Activated gamma-delta T cell (primary cell): ENCODE data around the gene ZXDB.
"Not testable (repeated sequence)": the region's sequence is repeated elsewhere in the genome, so short reads cannot be mapped to it uniquely, and the experiment has no call there.

Source experiments
- DNase-seq: peaks from one replicate; lab custom pipeline; 2025; lab: John Stamatoyannopoulos, UW
- total RNA-seq, 2 donors: gene quantifications; one replicate each; lab custom pipeline; 2026; lab: John Stamatoyannopoulos, UW

The ZXDB gene
- total RNA-seq: 19.0 to 22.4 reads per million in 2 donors

DNA sequence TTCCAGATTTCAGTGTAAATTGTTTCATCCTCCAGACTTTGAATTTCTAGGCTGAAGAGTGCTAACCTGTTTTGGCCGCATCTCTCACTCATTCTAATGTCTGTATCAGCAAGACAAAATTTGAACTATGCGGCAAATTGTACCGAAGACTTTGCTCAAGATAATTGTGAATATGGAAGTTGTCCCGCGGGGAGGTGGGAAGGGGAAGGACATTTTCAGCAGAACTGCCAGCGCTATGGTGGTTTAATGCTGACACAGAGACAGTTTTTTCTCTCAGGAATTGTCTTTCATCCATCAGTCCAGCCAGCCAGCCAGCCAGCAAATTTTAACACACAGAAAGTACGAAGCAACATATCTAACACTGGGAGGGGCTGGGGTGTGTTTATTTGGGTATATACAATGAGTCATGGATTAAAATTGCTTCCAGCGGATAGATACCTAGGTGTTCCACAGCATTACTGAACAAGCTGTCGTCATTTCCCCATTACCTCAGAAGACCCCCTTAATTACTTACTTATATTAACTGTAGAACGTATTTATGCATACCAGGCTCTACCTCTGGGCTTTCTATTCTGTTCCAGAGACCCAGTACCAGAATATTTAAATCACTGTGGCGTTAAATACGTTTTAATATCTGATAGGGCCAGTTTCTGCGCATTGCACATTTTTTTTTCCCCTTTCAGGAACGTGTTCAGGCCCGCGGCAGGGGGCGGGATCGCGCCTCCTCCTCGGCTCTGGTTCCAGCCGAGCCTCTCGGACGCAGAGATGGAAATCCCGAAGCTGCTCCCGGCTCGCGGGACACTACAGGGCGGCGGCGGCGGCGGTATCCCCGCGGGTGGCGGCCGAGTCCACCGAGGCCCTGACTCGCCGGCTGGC lies at the start of gene ZXDB:
ZXDB (plus strand) TSS at position 728 of the 876 bp plus-strand sequence; CDS start at position 766, 38 bp downstream.
- not testable (repeated sequence) for DNase-seq

DNA sequence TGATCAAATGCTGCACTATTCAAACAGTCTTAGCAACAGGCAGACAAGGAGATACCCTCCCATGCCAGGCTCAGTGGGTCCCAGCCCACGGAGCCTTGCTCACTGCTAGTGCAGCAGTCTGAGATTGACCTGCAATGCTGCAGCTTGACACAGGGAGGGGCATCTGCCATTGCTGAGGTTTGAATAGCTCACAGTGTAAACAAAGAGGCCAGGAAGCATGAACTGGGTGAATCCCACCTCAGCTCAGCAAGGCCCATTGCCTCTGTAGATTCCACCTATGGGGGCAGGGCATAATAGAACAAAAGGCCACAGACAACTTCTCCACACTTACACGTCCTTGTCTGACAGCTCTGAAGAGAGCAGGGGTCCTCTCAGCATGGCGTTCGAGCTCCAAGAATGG lies 26.6 kb upstream of the ZXDB start:
- DNase-seq: no peak

DNA sequence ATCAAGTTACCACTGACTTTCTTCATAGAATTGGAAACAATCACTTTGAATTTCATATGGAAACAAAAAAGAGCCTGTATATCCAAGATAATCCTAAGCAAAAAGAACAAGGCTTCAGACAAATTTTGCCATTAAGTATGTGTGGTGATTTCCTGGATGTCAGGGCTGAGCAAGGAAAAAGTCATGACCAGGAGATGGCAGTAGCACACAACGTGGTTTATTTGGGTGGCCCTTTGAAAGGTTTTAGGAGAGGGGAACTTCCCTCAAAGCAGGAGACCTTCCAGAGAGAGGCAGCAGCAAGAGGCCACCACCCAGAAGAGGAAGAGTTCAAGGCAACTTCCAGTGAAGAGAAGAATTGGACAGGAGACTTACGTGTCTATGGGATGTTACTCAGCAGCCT lies 18.1 kb upstream of the ZXDB start:
- no peak for DNase-seq

DNA sequence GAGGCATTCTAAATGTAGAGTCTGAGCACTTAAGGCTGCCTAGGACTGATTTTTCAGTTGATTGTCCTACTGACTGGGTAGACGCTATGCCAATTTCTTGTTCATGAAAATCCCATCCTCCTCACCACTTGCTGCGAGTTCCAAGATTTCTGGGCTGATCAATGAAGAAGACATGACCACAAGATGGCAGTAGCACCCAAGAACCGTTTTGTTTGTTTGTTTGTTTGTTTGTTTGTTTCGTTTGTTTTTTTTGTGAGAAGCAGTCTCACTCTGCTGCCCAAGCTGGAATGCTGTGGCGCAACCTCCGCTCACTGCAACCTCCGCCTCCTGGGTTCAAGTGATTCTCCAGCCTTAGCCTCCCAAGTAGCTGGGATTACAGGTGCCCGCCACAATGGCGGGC lies 8.9 kb upstream of the ZXDB start:
- DNase-seq: not testable (repeated sequence)

DNA sequence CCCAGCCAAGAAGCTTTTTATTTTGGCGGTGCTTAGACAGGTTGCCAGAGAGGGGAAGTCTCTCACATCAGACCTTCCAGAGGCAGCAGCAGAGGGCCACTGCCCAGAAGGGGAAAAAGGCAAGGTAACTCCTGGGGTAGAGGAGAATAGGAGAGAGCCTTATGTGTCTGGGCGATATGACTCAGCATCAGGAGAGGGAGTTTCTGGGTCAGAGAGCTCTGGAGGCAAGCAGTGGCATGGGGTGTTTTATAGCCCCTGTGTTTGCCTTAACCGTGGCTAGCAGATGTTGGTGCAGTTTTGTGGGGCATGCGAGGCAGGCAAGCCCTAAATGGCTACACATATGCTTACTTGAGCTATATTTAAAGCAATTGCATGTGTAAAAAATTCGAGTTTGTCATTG lies 8.3 kb upstream of the ZXDB start:
- no peak for DNase-seq

DNA sequence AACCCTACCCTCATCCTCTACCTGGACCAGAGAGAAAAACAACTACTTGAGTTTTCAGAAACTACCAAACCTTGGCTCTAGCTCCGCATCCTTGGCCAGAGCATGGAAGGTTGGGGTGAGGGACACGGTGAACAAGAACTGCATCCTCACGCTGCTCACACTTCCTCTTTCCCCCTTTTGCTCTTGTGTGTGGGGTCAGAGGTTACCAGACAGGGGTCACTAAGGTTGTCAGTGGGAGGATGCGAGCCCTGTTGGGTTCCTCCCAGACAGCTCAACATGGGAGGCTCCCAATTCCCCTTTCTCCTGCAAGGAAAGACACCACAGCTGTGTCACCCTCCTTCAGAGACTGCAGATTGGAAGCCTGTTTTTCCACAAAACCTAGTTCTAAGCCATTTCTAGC lies 5.5 kb upstream of the ZXDB start:
- no peak for DNase-seq

DNA sequence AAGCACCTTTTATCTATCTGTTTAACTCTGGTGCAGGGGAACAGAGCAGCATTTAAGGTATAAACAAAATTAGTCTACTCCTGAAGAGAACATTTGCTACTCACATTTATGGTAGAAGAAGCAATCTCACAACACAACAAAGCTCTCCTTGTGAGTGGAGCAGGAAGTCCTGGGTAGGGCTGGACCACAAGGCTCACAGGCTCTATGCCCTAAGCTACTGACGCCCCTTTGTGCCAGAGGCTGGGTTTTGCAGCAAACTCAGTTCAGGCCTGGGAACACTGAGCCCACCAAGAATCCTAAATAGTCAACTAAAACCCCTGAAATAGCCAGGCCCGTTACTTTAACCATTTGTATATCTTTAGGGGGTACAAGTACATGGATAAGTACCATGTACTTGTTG lies 4.7 kb upstream of the ZXDB start:
- no peak for DNase-seq

DNA sequence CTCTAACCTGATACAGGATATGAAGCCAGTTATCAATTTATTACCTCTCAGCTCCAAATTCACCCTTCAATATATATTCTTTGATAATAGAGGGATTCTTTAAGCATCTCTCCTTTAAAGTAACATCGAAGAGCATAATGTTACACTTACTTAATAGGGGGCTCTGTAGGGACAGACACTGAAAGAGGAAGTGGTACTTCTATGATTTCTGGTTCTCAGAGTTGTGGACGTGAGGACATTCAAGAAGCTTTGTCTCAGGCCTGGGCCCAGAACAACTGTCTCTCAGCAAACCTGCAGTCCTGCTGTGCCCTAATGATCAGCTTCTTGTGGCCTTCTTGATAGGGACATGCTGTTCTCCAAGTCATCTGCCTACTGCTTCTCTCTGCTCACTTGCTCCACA lies 4.2 kb upstream of the ZXDB start:
- no peak for DNase-seq

DNA sequence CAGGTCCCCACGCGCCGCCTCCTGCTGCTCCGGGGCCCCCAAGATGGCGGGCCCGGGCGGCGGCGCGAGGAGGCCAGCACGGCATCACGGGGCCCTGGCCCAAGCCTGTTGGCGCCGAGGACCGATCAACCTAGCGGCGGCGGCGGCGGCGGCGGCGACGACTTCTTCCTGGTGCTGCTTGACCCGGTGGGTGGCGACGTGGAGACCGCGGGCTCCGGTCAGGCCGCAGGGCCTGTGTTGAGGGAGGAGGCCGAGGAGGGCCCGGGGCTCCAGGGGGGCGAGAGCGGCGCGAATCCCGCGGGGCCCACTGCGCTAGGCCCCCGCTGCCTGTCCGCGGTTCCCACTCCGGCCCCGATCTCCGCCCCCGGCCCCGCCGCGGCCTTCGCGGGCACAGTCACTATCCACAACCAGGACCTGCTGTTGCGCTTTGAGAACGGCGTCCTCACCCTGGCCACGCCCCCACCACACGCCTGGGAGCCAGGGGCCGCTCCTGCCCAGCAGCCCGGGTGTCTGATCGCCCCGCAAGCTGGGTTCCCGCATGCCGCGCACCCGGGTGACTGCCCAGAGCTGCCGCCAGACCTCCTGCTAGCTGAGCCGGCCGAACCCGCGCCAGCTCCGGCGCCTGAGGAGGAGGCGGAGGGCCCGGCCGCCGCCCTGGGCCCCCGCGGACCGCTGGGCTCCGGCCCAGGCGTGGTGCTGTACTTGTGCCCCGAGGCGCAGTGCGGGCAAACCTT lies 516 bp downstream of the ZXDB start:
- DNase-seq: peak; percentile 20

DNA sequence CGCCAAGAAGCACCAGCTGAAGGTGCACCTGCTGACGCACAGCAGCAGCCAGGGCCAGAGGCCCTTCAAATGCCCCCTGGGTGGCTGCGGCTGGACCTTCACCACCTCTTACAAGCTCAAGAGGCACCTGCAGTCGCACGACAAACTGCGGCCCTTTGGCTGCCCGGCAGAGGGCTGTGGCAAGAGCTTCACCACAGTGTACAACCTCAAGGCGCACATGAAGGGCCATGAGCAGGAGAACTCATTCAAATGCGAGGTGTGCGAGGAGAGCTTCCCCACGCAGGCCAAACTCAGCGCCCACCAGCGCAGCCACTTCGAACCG lies 1.0 kb downstream of the ZXDB start:
- not testable (repeated sequence) for DNase-seq

DNA sequence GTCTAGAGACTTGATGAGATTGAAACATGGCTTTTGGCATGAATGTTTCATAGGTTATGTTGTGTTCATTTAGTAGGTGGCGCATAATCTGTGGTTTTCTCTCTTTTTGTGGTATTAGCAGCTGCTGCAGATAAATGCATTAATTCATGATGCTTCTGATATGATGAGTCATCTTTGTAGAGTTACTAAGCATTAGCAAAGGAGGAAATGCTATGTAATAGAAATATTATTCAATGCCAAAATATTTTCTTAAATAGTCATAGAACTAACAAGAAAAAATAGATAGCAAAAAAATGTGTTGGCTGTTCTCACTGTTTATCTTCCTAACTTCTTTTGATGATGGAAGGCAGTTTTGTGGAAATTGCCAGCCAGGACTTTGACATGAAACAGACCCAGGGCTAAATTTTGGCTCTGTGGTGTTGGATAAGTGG lies 3.6 kb downstream of the ZXDB start:
- no peak for DNase-seq

DNA sequence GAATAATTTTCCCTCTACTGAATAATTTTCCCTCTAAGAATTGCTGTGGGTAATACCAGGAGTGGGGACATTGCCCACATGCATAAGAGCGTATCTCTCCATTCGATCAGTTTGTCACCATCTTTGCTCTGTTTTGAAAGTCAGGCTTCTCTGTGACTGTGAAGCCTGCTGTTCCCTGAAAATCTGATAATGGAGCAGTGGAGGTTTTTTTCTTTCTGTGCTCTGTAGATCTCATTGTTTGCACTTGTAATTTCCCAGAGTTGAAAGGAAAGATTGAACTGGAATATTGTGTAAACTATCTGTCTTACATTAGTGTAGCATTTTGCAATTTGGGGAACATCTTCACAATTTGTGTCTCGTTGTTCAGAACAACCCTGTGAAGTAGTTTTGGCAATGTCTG lies 4.3 kb downstream of the ZXDB start:
- no peak for DNase-seq

DNA sequence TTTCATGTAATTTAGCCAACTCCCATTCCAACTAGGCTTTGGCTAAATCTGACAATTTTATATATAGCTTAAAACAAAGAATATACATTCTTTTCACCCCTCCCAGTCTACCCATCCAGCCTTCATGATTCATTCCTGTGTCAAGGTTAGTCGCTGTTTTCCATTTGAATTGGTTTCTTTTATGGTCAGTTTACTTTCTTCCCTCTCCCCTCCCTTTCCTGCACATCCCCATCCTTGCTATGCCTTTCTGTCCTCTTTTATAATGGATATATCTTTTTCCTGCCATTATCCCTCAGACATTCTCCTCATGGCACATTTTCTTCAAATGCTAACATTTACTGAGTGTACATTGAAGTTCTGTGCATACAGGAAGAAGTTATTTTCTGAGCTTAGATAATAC lies 4.7 kb downstream of the ZXDB start:
- no peak for DNase-seq

DNA sequence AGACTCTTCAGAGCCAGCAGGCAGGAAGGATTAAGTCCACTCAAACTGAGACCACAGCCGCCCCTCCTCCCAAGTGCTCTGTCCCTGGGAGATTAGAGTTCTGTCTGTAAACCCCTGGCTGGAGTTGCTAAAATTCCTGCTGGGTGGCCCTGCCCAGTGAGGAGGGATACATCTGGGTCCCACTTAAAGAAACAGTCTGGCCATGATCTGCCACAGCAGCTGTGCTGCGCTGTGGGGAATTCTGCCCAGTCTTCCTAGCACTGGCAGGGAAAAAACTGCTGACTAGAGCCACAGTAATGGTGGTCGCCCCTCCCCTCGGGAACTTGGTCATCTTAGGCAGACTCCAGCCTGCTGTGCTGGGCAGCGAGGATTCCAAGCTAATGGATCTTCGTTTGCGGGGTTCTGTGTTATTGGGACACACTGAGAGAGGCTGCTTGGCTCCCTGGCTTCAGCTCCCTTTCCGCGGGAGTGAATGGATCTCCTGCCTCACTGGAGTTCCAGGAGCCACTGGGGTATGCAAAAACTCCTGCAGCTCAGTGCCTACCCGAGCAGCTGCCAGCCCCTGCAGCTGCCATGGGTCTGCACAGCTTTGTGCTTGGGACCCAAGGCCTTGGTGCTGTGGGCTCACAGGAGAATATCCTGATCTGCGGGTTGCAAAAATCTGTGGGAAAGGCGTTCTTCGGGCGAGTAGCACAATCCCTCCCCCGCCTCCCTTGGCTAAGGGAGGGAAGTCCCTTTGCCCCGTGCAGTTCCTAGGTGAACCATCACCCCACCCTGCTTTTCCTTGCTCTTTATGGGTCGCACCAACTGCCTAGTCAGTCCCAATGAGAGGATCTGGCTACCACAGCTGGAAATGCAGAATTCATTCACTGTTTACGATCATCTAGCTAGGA lies 15.7 kb downstream of the ZXDB start:
- DNase-seq: no peak

DNA sequence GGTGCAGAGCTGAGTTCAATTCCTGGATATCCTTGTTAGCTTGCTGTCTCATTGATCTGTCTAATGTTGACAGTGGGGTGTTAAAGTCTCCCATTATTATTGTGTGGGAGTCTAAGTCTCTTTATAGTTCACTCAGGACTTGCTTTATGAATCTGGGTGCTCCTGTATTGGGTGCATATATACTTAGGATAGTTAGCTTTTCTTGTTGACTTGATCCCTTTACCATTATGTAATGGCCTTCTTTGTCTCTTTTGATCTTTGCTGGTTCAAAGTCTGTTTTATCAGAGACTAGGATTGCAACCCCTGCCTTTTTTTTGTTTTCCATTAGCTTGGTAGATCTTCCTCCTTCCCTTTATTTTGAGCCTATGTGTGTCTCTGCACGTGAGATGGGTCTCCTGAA lies 21.5 kb downstream of the ZXDB start:
- DNase-seq: not testable (repeated sequence)

DNA sequence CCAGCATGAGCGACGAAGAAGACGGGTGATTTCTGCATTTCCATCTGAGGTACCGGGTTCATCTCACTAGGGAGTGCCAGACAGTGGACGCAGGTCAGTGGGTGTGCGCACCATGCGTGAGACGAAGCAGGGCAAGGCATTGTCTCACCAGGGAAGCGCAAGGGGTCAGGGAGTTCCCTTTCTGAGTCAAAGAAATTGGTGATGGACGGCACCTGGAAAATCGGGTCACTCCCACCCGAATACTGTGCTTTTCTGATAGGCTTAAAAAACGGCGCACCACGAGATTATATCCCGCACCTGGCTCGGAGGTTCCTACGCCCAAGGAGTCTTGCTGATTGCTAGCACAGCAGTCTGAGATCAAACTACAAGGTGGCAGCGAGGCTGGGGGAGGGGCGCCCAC lies 37.6 kb downstream of the ZXDB start:
- DNase-seq: not testable (repeated sequence)

DNA sequence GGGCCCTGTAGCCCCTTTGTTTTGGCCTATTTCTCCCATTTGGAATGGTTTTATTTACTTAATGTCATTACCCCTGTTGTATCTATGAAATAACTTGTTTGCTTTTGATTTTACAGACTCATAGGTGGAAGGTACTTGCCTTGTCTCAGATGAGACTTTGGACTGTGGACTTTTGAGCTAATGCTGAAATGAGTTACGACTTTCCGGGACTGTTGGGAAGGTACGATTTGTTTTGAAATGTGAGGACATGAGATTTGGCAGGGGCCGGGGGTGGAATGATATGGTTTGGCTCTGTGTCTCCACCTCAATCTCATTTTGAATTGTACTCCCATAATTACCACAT lies 48.8 kb downstream of the ZXDB start:
- DNase-seq: no peak

DNA sequence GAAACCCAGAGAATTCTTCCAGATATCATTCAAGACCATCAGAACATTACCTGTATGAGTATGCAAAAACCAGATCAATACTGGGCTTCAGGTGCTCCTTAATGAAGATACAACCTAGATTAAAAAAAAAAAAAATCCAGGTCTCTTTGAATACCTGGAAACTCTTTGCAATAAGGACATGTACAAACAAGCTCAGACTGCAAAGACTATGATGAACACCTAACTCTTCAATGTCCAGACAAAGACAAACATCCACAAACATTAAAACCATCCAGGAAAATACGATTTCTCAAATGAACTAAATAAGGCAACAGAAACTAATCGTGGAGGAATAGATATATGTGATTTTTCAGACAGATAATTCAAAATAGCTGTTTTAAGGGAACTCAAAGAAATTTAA lies 49.5 kb downstream of the ZXDB start:
- DNase-seq: no peak

DNA sequence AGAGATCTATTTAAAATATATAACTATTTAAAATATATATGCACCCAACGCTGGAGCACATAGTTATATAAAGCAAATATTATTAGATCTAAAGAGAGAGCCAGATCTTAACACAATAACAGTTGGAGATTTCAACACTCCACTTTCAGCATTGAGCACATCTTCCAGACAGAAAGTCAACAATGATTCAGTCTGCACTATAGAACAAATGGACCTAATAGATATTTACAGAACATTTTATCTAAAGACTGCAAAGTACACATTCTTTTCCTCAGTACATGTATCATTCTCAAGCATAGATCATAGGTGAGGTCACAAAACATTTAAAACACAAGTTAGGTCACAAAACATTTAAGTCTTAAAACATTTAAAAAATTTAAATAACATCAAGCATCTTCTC lies 51.9 kb downstream of the ZXDB start:
- DNase-seq: no peak

DNA sequence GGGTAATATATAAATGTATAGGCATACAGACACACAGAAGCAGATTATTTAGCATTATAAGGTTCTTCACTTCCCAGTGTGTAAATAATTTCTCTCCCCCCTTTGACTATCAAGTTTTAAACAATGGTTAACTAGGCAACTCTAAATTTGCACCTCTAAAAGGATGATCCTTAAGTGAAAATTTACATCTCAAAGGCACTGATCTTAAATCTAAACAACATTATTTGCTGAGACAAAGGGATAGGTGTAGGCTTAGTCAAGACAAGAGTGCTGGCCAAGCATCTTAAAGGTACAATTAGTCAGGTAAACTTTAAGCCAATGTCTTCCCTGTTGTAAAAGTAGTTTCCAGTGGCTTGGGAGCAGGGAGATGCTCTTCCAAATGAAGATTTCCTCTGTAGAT lies 55.2 kb downstream of the ZXDB start:
- DNase-seq: no peak
